OCI-LY7 (cell line): ENCODE results near the gene FAM81A.

Experiments used
- EZH2phosphoT487 ChIP-seq: fragments of 200-600 bp; sonication (generic); IDR thresholded peaks from 2 replicates; pipeline ENCODE4 v1.6.1; 2018; ENCODE audit warnings: low read depth, borderline replicate concordance, mild to moderate bottlenecking, mixed run types, antibody characterized with exemption, low read length, moderate library complexity, mixed read lengths
- TF ChIP-seq, protein P1 (sequence below): fragments of 200-600 bp; sonication (generic); conservative IDR thresholded peaks from 2 replicates; pipeline ENCODE4 v1.5.1; 2014; ENCODE audit warnings: mild to moderate bottlenecking, antibody characterized with exemption, low read length, moderate library complexity, mixed read lengths

DNA sequence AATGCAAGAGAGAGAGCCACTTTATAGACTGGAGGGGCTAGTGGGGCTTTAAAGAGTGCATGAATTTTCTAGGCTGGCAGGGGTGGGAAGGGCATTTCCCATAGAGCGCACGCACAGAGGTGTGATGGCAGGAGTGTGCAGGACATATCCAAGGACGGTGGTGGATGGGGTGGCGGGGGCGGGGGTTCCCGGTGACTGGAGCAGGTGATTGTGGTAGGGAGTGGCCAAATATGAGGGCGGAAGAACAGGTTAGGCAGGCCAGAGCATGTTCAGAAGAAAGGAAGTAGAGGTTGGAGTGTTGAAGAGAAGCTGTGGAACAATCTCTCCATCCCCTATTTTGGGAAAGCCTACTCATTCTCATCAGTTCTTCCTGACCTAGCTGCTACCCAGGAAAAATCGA lies 18.1 kb downstream of the FAM81A start:
- TF ChIP-seq, protein P1, sequence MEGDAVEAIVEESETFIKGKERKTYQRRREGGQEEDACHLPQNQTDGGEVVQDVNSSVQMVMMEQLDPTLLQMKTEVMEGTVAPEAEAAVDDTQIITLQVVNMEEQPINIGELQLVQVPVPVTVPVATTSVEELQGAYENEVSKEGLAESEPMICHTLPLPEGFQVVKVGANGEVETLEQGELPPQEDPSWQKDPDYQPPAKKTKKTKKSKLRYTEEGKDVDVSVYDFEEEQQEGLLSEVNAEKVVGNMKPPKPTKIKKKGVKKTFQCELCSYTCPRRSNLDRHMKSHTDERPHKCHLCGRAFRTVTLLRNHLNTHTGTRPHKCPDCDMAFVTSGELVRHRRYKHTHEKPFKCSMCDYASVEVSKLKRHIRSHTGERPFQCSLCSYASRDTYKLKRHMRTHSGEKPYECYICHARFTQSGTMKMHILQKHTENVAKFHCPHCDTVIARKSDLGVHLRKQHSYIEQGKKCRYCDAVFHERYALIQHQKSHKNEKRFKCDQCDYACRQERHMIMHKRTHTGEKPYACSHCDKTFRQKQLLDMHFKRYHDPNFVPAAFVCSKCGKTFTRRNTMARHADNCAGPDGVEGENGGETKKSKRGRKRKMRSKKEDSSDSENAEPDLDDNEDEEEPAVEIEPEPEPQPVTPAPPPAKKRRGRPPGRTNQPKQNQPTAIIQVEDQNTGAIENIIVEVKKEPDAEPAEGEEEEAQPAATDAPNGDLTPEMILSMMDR: no peak
- TF ChIP-seq EZH2phosphoT487: no peak
